Measurements from ENCODE around the gene CEP85L. TPM values are rescaled to one million over a fixed set of nuclear protein-coding genes. Genes with fewer than 3 reads are reported as not detected.

CEP85L gene
- total and polyA plus RNA-seq, 8 donors: 9.2 to 13.4 (median 12.1) TPM

GRCh38 chr6:118554698-118555097, 96.7 kb downstream of the CEP85L start:
- H3K4me1 ChIP-seq: peaks cover 0 to 10% of the 10 kb centered on the region in 2 donors
- ATAC-seq (no peak), DNase-seq (no peak)
- no peaks in the 10 kb centered on the region for H3K27me3 ChIP-seq
- intact Hi-C loops (cut with DNase I): no loop called here
- H3K36me3 ChIP-seq: no peaks in the 10 kb centered on the region
- H3K9me3 ChIP-seq: no peaks in the 10 kb centered on the region
- no peak overlapping the region for H3K27ac ChIP-seq
- no peak overlapping the region for H3K4me3 ChIP-seq
- no peak for TF ChIP-seq CTCF (IDR thresholded peaks at IDR 0.05)

- H3K27ac ChIP-seq: no peak overlapping the region
- DNase-seq: no peak
- H3K9me3 ChIP-seq: no peaks in the 10 kb centered on the region
- intact Hi-C loops (cut with DNase I): no loop called here
- H3K36me3 ChIP-seq: no peaks in the 10 kb centered on the region
- ATAC-seq: no peak
- no peak for TF ChIP-seq CTCF (IDR thresholded peaks at IDR 0.05)
- H3K27me3 ChIP-seq: no peaks in the 10 kb centered on the region
- peaks cover 0 to 3% of the 10 kb centered on the region in 2 donors for H3K4me1 ChIP-seq
- no peak overlapping the region for H3K4me3 ChIP-seq
Measured at GRCh38 chr6:118553132-118553531, 98.3 kb downstream of the CEP85L start.

- H3K27ac ChIP-seq: peak overlapping the region in 1 of 2 donors; percentile 1
- peaks cover 0 to 3% of the 10 kb centered on the region in 2 donors for H3K4me1 ChIP-seq
- intact Hi-C loops (cut with DNase I): no loop called here
- DNase-seq (peak in 2 of 4 donors; percentile 52 to 60), ATAC-seq (peak; percentile 96)
- H3K27me3 ChIP-seq: no peaks in the 10 kb centered on the region
- no peaks in the 10 kb centered on the region for H3K9me3 ChIP-seq
- peak; percentile 46 to 50 for TF ChIP-seq CTCF (IDR thresholded peaks at IDR 0.05)
- no peak overlapping the region for H3K4me3 ChIP-seq
- H3K36me3 ChIP-seq: no peaks in the 10 kb centered on the region
Measured at GRCh38 chr6:118551063-118552053, 100.0 kb downstream of the CEP85L start.

GRCh38 chr6:118548613-118549012, 102.8 kb downstream of the CEP85L start:
- Histone ChIP-seq H3K27me3 (no peaks in the 10 kb centered on the region), H3K27ac (no peak overlapping the region), H3K4me3 (no peak overlapping the region), H3K9me3 (no peaks in the 10 kb centered on the region), H3K36me3 (no peaks in the 10 kb centered on the region), H3K4me1 (peaks cover 0 to 3% of the 10 kb centered on the region in 2 donors)
- intact Hi-C loops (cut with DNase I): no loop called here
- ATAC-seq (no peak), DNase-seq (no peak)
- no peak for TF ChIP-seq CTCF (IDR thresholded peaks at IDR 0.05)

GRCh38 chr6:118548136-118548535, 103.3 kb downstream of the CEP85L start, which contains the start of gene PLN:
Gene PLN, plus strand, starts transcription at chr6:118548296. Its CDS starts 10,626 bp downstream, at chr6:118558922.
- Histone ChIP-seq H3K4me3 (no peak within 1 kb of the TSS), H3K9me3 (no peaks in the 10 kb centered on the region), H3K36me3 (no peaks in the 10 kb centered on the region), H3K4me1 (peaks cover 0 to 3% of the 10 kb centered on the region in 2 donors), H3K27ac (no peak within 1 kb of the TSS), H3K27me3 (no peaks in the 10 kb centered on the region)
- intact Hi-C loops (cut with DNase I): no loop called here
- DNase-seq (no peak), ATAC-seq (no peak)
- TF ChIP-seq CTCF (IDR thresholded peaks at IDR 0.05): no peak

All from left lung (tissue), 10 donors.